Islet precursor cell (in vitro differentiated cells): ENCODE measurements around the gene MMP23B.
"Not testable (repeated sequence)": the region's sequence is repeated elsewhere in the genome, so short reads cannot be mapped to it uniquely, and the experiment has no call there.

Source experiments
- DNase-seq: peaks from one replicate; pipeline ENCODE4 v3.0.0-alpha.2; 2018

The MMP23B gene

DNA sequence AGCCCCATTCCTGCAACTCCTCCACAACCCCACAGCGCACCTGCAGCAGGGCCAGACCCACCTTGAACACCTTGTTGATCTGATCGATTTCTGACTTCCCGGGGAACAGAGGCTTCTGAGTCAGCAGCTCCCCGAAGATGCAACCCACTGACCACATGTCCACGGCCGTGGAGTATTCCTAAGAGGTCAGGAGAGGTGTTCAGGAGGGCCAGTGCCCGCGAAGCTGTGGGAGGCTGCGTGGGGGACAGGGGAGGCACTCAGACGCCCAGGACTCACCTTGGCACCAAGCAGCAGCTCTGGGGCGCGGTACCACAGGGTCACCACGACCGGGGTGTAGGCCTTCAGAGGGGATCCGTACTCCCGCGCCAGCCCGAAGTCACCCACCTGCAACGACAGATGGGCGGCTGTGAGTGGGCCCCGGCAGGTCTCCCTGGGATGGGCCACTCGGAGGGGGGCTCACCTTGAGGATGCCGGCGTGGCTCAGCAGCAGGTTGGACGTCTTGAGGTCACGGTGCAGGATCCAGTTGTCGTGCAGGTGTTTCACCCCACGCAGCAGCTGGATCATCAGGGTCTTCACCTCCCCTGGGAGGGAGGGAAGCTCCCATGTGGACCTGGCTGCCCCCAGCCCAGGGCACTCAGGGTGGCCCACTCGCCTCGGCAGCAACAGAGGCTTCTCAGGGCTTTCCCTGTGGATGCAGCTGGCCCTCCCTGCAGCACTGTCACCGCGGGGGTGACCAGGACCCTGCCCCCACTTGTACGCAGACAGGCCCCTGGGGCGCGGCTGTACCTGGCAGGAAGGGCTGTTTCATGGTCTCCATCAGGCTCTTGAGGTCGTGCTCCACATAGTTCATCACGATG, 4.9 kb downstream of the MMP23B start:
- DNase-seq, result not testable (repeated sequence)

DNA sequence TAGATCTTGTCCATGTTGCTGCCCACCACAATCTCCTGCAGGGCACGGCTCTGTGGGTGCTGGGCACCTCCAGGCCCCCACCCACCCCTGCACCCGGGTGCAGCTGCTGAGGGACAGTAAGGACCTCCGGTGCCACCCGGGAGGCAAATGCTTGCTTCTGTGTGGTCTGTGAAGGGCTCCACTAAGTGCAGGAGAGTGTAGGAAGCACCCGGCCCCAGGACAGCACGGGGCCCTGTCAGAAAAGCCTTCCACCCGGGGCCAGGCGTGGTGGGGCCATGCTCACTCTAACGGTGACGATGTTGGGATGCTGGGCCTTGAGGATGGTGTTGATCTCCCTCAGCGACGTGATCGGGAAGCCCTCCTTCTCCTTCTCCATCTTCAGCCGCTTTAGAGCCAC, 5.5 kb downstream of the MMP23B start:
- DNase-seq, result not testable (repeated sequence)

DNA sequence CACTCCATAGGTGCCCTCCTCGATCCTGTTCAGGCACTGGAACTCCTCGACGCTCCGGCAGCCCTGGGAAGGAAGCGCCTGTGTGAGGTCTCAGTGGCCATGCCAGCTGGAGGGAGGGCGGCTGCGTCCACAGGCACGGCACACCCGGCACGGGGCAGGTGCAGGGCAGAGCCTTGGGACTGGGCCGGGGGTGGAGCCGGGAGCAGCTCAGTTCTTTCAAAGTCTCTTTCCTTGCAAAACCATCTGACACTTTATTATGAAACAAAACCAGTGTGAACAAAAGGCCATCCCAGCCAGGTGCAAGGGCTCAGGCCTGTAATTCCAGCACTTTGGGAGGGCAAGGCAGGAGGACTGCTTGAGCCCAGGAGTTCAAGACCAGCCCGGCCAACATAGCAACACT, 6.6 kb downstream of the MMP23B start:
- not testable (repeated sequence) for DNase-seq

DNA sequence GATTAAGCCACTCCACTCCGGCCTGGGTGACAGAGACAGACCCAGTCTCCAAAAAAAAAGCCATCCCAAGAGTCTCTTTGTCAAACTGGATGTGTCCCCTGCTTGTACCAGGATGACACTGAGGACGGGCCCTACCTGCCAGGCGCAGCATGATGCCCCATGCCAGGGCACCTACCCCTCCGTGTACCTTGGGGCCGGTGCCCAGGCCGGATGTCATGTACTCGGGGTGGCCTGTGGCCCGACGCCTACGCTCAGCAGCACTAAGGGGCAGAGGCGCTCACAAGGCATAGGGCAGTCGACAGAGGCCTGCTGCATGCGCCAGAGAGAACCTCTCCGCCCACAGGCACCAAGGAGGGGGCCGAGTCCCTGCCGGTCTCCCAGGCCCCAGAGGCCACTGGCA, 7.4 kb downstream of the MMP23B start:
- DNase-seq, result not testable (repeated sequence)

DNA sequence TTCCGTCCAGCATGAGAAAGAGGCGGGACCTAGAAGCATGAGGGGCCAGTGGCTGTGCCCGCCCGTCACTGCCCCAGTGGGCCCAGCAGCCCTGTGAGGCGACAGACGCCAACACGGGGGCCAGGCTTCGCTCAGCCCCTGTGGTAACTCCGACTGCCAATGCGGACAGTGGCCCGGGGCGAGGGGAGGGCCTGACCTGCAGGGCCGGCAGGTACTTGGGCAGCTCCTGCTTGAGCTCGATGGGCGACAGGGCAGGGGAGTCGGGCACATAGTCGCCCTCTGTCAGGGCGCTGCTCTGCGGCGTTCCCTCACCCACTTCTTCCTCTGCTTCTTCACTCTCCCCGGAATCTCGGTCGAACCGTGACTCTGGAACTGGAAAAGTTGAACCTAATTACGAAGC, 8.1 kb downstream of the MMP23B start:
- DNase-seq, result not testable (repeated sequence)

DNA sequence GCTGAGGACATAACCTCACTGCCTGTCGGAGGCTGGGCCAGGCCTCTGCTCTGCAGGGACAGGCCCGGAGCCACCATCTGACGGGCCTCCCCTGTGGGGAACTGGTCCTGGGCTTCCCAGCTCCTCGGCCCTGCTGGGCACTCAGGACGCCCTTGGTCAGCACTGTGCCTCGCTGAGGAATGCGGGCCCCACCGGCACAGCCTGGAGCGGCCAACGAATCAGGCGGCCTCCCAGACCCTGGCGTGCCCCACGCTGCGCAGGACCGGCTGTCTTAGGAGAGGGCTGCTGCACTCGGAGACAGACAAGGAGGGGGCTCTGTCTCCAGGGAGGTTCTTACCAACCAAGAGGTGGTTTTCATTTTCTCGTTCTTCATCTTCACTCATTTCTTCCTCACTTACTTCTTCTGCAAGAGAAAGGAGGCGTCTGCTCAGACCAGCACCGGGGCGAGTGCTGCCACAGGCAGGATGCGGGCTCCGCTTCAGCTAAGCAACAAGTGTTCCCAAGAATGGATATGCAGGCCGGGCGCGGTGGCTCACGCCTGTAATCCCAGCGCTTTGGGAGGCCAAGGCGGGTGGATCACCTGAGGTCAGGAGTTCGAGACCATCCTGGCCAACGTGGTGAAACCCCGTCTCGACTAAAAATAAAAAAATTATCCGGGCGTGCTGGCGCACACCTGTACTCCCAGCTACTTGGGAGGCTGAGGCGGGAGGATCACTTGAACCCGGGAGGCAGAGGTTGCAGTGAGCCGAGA, 8.9 kb downstream of the MMP23B start:
- not testable (repeated sequence) for DNase-seq

DNA sequence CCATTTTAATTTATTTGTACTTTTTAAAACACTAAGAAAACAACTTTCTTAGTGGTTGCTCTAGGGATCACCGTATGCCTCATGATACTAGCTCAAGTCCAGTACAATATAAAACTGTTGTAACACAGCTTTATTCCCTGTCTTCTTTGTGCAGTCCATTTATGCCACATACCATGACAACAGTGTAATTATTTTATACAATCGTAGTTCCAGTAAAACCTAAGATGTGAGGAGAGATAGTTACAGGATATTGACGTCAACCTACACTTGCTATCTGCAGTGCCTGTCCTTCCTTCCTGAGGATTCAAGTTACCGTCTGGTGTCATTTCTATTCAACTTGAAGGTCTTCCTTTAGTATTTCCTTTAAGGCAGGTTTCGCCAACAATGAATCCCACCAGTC, 14.4 kb downstream of the MMP23B start:
- not testable (repeated sequence) for DNase-seq

DNA sequence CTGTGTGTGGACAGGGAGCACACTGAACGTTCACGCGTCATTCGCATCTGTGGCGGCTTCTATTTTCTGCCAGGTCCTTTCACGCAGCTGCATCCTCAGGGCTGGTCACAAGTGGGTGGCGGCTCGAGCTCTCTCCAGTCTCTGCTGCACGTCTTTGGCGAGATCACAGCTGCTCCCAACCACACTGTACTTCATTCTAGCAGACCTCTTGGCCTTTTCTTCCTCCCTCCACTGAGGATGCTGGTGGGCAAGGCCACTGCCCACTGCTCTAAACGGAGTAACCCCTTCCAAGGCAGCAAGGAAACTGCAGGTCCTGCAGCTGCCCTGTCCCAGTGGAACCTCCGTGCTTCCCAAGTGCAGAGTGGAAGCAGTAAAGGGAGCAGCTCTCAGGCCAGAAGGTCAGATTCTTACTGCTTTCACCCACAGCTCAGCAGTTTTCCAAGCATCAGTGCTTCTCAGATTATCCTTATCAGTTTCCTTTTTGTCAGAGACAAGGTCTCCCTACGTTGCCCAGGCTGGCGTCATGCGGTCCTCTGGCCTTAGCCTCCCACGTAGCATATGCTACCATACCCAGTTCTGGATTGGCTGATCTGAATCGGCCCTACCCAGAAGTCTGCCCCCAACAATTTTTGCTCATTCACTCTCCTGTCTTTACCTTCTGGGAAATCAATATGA, 15.7 kb downstream of the MMP23B start:
- DNase-seq, result peak; percentile 31

DNA sequence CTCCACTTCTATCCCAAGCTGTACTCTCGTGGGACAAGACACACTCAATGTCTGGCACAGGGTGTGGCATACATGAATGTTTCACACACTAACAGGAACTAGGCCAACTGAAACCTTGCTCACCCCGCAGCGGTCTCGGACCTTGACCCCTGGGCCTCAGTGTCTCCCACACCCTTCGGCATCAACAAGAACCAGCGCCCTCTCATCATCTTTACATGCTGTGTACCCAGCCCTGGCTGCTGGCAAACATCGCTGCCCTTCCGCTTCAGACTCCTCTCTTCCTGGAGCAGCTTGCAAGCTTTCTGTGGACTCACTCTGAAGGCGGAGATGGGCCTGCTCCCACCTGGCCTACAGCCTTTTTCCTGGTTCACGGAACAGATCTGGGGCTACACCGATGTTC, 16.3 kb downstream of the MMP23B start:
- not testable (repeated sequence) for DNase-seq

DNA sequence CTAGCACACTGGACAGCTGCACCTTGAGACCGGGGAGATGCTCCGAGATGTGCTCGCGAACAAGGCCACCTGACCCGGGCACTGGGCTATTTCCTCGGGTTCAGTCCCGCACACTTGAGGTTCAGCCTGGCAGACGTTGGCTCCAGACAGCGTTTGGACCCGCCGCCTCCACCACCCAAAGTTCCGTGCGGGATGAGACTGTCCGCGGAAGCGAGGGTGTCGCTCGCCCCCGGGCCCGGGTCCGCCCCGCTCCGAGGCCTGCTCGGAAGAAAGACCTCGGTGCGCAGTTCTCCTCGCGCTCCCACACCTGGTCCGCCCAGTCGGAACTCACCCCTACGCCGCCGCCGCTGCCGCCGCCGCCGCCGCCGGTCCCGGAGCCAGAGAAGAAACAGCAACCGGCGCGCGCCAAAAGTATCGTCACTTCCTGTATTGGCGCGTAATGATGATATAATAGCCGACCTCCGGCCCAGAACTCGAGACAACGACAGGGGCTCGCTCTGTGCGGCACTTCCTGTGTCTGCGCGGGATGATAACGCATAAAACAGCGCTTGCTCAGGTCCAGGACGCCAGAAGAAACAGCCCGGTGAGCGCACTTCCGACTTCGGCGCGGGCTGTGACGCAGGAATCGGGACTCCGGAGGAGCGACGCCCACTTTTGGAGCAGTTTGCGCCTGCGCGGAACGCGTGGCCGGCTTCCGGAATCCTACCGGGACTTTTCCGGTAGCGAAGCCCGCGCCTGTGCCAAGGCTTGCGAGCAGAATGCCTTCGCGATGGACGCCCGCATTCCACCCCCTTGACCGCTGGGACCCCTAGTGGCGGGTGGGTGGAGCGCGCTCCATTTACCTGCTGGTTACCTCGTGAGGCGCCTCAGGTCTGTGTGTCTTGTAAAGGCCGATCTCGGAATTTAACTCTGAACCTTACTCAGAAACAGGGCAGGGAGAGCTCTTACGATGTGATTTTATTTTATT, 26.9 kb downstream of the MMP23B start, which contains the start of gene CDK11B:
Gene CDK11B, minus strand, starts transcription at position 422 of the 967 bp plus-strand sequence. CDS start 1,519 bp downstream, outside the sequence.
- peak; percentile 96 for DNase-seq

DNA sequence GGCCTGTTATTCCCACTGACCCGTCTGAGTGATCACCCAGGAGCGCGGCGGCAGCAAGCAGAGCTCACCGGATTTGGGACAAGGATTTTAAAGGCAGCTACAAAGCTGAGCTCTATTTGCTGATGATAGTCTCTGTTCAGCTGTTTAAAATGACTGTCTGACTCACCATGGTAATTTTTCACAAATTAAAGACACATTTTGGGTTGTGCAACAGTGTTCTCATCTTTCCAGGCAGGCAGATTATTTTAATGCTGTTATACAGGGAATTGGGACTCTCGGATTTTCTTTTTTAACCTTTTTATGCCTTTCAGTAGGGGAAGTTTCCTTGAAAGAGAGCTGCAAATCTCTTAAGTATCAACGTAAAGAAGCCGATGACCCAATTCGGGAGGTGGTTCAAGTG, 30.4 kb downstream of the MMP23B start:
- not testable (repeated sequence) for DNase-seq

DNA sequence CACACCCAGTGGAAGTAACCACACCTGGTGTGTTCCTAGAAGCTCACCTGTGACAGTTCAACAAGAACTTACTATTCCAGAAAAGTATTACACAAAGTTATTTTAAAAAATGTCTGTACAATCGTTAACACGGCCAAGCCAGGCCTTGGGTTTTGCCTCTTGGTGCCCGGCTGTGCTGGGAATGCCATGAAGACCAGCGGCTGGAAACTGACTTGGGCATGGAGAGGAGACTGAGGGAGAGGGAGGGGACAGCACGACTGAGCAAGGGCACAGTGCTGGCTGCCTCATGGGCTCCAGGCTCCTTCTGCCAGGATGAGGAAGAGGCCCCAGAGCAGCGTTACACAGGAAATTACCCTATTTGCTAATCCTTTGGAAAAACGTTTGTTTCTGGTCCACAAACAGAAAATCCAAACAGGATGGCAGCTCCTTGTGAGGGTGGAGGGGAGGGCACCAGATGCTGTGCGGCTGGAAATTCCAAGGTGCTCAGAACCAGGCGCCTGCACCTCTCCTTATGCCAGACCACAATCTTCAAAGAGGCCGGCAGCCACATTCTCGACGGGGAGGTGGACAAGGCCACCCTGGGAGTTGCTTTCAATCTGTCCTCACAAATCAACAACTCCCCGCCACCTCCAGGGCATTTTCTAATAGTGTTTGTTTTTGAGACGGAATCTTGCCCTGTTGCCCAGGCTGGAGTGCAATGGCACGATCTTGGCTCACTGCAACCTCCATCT, 31.0 kb downstream of the MMP23B start:
- DNase-seq, result not testable (repeated sequence)

DNA sequence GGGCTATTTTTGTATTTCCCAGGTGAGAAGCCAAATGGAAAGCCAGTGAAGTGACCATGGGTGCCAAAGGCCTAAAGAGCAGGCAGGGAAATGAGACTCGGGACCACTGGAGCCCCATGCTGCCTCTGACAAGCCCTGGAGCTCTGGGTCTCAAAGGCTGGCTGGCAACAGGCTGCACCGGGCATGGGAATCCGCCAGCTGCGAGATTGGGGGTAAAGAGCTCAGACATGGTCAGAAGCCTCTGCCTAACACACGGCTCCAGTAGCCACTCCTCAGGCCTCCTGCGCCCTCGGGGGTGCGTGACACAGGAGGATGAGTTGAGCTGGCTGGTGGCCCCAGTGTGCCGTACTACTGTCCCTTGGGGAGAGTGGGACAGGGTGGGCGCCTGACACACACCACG, 32.3 kb downstream of the MMP23B start:
- DNase-seq, result not testable (repeated sequence)

DNA sequence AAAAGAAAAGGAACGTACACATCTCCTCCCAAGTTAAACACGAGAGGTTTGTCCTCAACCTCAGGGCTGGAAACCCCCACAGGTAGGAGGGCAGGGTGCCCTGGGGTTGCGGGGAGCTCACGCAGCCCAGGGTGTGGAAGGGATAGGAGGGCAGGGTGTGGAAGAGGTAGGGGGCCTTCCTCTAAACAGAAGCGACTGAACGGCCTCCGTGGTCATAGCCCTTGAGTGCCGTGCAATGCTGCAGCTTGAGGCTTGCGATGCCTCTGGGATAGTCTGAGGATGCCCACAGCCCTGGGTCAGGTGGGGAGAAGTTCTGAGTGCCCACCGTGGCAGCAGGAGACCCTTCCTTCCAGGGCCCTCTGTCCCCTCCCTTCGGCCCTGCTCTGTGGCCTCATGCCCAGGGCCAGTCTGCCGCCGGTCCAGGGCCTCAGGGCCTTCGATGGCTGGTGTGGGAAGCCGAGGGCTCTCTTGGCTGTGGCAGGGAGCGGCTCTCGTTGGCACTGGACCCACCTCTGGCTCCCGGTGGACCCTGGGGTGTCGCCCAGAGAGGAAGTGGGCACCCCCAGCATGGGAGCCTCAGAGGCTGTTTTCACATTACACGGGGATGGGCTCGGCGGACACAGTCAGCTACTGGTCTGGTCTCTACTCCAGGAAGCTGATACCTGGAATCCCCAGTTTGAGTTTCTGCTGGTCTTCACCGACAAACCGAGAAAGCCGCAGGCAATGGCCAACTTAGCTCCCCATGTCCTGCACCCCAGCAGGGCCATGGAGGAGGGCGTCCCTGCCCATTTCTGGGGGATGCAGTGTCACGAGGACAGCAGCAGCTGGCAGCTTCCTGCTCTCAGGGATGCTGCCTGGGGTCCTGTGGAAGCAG, 33.2 kb downstream of the MMP23B start:
- DNase-seq, result no peak

DNA sequence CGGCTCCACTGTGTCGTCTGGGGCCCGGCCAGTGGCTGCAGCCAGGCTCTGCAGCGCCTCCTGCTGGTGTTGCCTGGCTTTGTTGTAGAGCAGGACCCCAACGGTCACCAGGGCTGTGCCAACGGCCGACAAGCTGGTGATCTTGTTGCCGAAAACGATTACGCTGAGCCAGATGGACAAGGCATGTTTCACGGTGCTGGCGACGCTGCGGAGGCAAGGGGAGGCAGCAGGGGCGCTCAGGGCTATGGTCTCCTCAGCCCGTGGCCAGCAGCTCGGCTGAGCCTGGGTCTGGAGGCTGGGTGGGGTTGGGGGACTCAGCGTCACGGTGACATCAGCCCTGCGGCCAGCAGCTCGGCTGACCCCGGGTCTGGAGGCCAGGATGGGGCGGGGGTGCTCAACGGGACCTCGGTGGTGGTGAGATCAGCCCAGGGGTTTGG, 33.9 kb downstream of the MMP23B start:
- DNase-seq, result no peak

DNA sequence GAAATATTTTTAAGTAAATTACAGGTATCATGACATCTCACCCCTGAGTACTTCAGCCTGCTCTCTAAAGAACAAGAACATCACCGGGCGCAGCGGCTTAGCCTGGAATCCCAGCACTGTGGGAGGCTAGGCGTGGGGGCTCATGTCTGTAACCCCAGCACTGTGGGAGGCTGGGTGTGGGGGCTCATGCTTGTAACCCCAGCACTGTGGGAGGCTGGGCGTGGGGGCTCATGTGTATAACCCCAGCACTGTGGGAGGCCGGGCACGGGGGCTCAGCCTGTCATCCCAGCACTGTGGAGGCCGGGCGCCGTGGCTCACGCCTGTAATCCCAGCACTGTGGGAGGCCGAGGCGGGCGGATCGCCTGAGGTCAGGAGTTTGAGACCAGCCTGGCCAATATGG, 34.6 kb downstream of the MMP23B start:
- no peak for DNase-seq

DNA sequence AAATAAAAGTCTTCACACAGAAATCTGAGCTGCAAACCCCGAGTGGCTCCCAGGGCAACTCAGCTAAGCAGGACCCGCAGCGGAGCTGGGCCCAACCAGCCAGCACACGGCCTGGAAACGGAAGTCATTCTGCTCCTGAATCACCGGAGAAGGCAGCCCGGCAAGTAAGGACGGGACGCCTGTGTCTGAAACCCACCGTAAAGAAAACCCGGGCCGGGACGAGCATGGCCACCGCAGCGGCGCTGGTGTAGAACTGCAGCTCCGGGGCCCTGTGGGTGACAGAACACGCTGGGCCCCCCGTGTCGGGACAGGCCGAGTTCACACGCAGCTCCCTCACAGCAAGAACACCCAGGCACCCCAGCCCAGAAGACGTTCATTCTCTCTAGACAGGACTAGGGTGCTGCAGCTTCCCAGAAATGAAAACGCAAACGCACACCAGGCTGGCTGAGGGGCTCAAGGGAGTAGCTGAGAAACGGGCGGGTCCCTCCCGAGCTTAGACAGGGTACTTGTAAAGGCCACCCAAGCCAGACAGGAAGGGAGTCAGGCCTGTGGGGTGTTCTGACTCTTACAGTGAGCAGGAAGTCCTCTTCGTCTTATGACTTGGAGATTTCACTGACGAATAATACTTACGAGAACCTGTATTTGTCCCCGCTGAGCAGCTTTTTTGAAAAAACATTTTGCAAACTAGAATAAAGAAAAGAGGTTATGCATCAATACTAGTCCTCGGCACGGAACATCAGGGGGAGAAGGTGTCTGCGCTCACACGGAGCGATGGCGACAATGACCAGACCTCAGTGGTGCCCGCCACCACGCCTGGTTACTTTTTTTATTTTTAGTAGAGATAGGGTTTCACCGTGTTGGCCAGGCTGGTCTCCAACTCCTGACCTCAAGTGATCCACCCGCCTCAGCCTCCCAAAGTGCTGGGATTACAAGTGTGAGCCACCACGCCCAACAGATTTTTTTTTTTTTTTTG, 37.8 kb downstream of the MMP23B start:
- no peak for DNase-seq

DNA sequence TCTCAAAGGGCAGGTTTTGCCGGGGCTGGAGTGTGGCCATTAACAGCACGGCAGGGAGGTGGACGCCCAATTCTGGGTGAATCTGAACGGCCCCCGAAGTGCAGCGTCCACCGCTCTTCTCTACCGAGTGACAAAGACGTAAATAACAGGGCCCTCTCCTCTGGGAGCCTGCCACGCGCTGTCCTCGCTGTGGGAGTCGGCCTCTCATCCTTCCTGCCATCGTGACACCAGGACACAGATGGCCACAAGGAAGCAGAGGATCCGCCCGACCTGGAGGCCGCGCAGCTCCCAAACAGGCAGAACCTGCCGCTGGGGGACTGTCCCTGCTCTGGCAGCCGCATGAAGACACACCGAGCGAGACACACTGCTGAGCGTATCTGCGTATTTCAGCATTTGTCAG, 38.9 kb downstream of the MMP23B start:
- DNase-seq, result no peak
